Measurements from ENCODE around the gene VEGFA. TPM values are rescaled to one million over a fixed set of nuclear protein-coding genes. Genes with fewer than 3 reads are reported as not detected.

Gene VEGFA
- total RNA-seq, 1 experiment from 2014 or later, result 80.2 TPM

DNA sequence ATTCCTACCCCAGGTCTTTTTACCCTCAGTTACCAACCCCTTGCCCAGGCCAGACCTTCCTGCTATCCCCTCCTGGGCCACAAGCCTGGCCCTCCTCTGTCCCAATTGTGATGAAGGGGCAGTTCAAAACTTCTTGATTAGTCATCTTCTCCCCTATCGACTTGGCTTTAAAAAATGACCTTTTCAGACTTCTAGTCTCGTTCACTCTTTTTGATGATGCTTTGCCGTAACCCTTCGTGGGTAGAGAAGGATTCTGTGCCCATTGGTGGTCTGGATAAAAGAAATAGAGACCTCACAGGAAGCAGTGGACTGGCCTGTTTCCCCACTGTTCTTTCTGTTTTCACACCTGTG, 5.5 kb downstream of the VEGFA start:
- no peak overlapping the region for H3K4me3 ChIP-seq
- DNase-seq (ENCODE audit: low read depth in 1 of 2, low spot score in 2 of 2), result peak in 1 of 2 experiments; percentile 23
- H3K27ac ChIP-seq, result no peak overlapping the region
- H3K9me3 ChIP-seq (replicated peaks), result no peaks in the 10 kb centered on the region
- peaks cover 99% of the 10 kb centered on the region for H3K36me3 ChIP-seq
- H3K4me1 ChIP-seq (replicated peaks), result peaks cover 46% of the 10 kb centered on the region
- H3K27me3 ChIP-seq (replicated peaks), result no peaks in the 10 kb centered on the region; the same call in 1 of the 2 replicates

DNA sequence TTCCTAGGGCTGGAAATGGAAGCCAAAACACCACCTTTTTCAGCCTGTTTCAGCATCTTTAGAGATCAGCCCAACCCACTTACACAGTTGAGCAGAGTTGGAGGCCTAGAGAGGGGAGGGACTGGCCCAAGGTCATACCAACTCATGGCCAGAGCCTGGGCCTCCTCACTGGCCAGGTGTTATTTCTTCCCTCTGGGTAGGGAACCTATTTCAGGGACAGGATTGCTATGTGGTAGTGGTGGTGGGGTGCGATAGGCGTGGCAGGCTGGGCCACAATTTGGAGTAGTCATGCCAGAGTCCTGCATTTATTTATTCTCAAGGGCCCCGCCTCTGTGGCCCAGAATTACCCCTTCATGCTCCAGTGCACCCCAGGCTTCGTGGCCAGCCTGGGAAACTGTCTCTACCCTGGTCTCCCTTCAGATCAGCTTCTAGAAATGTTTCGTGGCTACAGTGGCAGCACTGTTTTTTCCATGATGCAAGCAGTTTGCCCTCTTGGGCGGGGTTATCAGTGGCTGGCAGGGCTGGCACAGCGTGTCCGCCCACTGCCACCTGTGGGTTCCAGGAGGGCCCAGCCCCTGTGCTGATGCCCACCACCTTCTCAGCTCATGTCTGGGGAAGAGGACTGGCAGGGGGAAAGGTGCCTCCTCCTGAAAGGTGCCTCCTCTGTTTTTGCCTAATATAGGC, 6.2 kb downstream of the VEGFA start:
- Histone ChIP-seq H3K9me3 (replicated peaks) (no peaks in the 10 kb centered on the region), H3K4me1 (replicated peaks) (peaks cover 43% of the 10 kb centered on the region), H3K27ac (no peak overlapping the region), H3K4me3 (no peak overlapping the region), H3K36me3 (peaks cover 99% of the 10 kb centered on the region), H3K27me3 (replicated peaks) (no peaks in the 10 kb centered on the region; the same call in 1 of the 2 replicates)
- DNase-seq (ENCODE audit: low read depth in 1 of 2, low spot score in 2 of 2), result no peak

DNA sequence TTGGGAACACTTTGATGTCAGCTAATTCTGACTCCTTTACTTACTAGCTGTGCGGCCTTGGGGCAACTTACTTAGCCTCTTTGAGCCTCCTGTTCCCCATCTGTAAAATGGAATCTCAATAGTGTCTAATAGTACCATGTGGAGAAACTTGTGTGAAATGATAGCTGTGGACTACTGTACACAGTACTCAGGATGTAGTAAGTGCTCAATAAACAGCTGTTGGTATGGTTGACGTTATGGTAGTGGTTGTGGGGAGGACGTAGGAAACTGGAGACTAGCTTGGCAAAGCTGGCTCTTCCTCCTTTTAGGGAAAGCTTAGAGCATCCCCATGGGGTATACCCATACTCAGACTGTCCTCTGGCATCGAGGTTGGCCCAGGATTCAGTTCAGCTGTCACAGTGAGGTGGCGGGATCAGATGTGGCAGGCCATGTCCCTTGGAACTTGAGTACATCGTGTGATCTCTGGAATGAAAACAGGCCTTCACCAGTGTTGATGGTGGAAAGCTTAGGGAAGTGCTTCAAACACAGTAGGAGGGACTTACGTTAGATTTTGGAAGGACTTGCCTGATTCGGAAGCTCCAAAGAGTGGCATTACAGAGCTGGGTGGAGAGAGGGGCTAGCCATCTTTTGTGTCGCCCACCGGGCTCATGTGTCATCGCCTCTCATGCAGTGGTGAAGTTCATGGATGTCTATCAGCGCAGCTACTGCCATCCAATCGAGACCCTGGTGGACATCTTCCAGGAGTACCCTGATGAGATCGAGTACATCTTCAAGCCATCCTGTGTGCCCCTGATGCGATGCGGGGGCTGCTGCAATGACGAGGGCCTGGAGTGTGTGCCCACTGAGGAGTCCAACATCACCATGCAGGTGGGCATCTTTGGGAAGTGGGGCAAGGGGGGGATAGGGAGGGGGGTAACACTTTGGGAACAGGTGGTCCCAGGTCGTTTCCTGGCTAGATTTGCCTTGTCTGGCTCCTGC, 7.1 kb downstream of the VEGFA start:
- Histone ChIP-seq H3K36me3 (peaks cover 99% of the 10 kb centered on the region), H3K4me3 (no peak overlapping the region), H3K4me1 (replicated peaks) (peaks cover 36% of the 10 kb centered on the region), H3K27ac (no peak overlapping the region), H3K27me3 (replicated peaks) (no peaks in the 10 kb centered on the region), H3K9me3 (replicated peaks) (no peaks in the 10 kb centered on the region)
- no peak for DNase-seq (ENCODE audit: low read depth in 1 of 2, low spot score in 2 of 2)

DNA sequence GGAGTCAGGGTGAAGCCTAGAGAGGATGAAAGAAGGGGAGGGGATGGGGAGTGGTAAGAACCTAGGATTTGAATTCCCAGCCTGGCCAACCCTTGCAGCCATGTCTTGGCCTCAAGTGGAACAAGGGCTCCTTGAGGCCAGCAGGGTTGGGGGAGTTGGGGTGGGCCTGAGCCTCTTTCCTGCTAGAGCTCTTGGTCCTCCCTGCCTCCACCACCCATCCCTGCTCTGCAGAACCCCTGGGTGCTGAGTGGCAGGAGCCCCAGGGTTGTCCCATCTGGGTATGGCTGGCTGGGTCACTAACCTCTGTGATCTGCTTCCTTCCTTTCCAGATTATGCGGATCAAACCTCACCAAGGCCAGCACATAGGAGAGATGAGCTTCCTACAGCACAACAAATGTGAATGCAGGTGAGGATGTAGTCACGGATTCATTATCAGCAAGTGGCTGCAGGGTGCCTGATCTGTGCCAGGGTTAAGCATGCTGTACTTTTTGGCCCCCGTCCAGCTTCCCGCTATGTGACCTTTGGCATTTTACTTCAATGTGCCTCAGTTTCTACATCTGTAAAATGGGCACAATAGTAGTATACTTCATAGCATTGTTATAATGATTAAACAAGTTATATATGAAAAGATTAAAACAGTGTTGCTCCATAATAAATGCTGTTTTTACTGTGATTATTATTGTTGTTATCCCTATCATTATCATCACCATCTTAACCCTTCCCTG, 8.3 kb downstream of the VEGFA start:
- H3K4me1 ChIP-seq (replicated peaks), result peaks cover 24% of the 10 kb centered on the region
- H3K36me3 ChIP-seq, result peaks cover 99% of the 10 kb centered on the region
- H3K9me3 ChIP-seq (replicated peaks), result no peaks in the 10 kb centered on the region

DNA sequence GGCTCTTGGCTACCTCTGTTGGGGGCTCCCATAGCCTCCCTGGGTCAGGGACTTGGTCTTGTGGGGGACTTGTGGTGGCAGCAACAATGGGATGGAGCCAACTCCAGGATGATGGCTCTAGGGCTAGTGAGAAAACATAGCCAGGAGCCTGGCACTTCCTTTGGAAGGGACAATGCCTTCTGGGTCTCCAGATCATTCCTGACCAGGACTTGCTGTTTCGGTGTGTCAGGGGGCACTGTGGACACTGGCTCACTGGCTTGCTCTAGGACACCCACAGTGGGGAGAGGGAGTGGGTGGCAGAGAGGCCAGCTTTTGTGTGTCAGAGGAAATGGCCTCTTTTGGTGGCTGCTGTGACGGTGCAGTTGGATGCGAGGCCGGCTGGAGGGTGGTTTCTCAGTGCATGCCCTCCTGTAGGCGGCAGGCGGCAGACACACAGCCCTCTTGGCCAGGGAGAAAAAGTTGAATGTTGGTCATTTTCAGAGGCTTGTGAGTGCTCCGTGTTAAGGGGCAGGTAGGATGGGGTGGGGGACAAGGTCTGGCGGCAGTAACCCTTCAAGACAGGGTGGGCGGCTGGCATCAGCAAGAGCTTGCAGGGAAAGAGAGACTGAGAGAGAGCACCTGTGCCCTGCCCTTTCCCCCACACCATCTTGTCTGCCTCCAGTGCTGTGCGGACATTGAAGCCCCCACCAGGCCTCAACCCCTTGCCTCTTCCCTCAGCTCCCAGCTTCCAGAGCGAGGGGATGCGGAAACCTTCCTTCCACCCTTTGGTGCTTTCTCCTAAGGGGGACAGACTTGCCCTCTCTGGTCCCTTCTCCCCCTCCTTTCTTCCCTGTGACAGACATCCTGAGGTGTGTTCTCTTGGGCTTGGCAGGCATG, 9.2 kb downstream of the VEGFA start:
- H3K27ac ChIP-seq, result no peak overlapping the region

More for the DNA sequence above, 8.3 kb downstream of the VEGFA start:
- H3K27ac ChIP-seq, result no peak overlapping the region
- no peak for DNase-seq (ENCODE audit: low read depth in 1 of 2, low spot score in 2 of 2)
- H3K4me3 ChIP-seq, result no peak overlapping the region
- H3K27me3 ChIP-seq (replicated peaks), result no peaks in the 10 kb centered on the region

DNA sequence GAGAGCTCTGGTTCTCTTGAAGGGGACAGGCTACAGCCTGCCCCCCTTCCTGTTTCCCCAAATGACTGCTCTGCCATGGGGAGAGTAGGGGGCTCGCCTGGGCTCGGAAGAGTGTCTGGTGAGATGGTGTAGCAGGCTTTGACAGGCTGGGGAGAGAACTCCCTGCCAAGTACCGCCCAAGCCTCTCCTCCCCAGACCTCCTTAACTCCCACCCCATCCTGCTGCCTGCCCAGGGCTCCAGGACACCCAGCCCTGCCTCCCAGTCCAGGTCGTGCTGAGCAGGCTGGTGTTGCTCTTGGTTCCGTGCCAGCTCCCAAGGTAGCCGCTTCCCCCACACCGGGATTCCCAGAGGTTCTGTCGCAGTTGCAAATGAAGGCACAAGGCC, 9.8 kb downstream of the VEGFA start:
- DNase-seq (ENCODE audit: low read depth in 1 of 2, low spot score in 2 of 2), result no peak
- Histone ChIP-seq H3K9me3 (replicated peaks) (no peaks in the 10 kb centered on the region), H3K27ac (no peak overlapping the region), H3K27me3 (replicated peaks) (no peaks in the 10 kb centered on the region), H3K4me1 (replicated peaks) (peaks cover 9% of the 10 kb centered on the region), H3K36me3 (peaks cover 96% of the 10 kb centered on the region), H3K4me3 (no peak overlapping the region)

More for the DNA sequence above, 9.2 kb downstream of the VEGFA start:
- H3K36me3 ChIP-seq, result peaks cover 99% of the 10 kb centered on the region
- H3K4me1 ChIP-seq (replicated peaks), result peaks cover 15% of the 10 kb centered on the region
- H3K27me3 ChIP-seq (replicated peaks), result no peaks in the 10 kb centered on the region
- no peak for DNase-seq (ENCODE audit: low read depth in 1 of 2, low spot score in 2 of 2)
- no peak overlapping the region for H3K4me3 ChIP-seq
- no peaks in the 10 kb centered on the region for H3K9me3 ChIP-seq (replicated peaks)

DNA sequence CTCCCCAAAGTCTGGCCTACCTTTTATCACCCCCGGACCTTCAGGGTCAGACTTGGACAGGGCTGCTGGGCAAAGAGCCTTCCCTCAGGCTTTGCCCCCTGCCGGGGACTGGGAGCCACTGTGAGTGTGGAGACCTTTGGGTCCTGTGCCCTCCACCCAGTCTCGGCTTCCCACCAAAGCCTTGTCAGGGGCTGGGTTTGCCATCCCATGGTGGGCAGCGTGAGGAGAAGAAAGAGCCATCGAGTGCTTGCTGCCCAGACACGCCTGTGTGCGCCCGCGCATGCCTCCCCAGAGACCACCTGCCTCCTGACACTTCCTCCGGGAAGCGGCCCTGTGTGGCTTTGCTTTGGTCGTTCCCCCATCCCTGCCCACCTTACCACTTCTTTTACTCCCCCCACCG, 10.3 kb downstream of the VEGFA start:
- no peak overlapping the region for H3K4me3 ChIP-seq
- peaks cover 96% of the 10 kb centered on the region for H3K36me3 ChIP-seq
- no peak for DNase-seq (ENCODE audit: low read depth in 1 of 2, low spot score in 2 of 2)
- no peak overlapping the region for H3K27ac ChIP-seq
- H3K27me3 ChIP-seq (replicated peaks), result no peaks in the 10 kb centered on the region
- peaks cover 4% of the 10 kb centered on the region for H3K4me1 ChIP-seq (replicated peaks)
- no peaks in the 10 kb centered on the region for H3K9me3 ChIP-seq (replicated peaks)

DNA sequence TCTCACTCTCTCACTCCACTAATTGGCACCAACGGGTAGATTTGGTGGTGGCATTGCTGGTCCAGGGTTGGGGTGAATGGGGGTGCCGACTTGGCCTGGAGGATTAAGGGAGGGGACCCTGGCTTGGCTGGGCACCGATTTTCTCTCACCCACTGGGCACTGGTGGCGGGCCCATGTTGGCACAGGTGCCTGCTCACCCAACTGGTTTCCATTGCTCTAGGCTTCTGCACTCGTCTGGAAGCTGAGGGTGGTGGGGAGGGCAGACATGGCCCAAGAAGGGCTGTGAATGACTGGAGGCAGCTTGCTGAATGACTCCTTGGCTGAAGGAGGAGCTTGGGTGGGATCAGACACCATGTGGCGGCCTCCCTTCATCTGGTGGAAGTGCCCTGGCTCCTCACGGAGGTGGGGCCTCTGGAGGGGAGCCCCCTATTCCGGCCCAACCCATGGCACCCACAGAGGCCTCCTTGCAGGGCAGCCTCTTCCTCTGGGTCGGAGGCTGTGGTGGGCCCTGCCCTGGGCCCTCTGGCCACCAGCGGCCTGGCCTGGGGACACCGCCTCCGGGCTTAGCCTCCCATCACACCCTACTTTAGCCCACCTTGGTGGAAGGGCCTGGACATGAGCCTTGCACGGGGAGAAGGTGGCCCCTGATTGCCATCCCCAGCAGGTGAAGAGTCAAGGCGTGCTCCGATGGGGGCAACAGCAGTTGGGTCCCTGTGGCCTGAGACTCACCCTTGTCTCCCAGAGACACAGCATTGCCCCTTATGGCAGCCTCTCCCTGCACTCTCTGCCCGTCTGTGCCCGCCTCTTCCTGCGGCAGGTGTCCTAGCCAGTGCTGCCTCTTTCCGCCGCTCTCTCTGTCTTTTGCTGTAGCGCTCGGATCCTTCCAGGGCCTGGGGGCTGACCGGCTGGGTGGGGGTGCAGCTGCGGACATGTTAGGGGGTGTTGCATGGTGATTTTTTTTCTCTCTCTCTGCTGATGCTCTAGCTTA, 11.2 kb downstream of the VEGFA start:
- Histone ChIP-seq H3K27ac (no peak overlapping the region), H3K4me3 (no peak overlapping the region), H3K27me3 (replicated peaks) (no peaks in the 10 kb centered on the region), H3K36me3 (peaks cover 91% of the 10 kb centered on the region), H3K4me1 (replicated peaks) (no peaks in the 10 kb centered on the region), H3K9me3 (replicated peaks) (no peaks in the 10 kb centered on the region)
- DNase-seq (ENCODE audit: low read depth in 1 of 2, low spot score in 2 of 2), result no peak

DNA sequence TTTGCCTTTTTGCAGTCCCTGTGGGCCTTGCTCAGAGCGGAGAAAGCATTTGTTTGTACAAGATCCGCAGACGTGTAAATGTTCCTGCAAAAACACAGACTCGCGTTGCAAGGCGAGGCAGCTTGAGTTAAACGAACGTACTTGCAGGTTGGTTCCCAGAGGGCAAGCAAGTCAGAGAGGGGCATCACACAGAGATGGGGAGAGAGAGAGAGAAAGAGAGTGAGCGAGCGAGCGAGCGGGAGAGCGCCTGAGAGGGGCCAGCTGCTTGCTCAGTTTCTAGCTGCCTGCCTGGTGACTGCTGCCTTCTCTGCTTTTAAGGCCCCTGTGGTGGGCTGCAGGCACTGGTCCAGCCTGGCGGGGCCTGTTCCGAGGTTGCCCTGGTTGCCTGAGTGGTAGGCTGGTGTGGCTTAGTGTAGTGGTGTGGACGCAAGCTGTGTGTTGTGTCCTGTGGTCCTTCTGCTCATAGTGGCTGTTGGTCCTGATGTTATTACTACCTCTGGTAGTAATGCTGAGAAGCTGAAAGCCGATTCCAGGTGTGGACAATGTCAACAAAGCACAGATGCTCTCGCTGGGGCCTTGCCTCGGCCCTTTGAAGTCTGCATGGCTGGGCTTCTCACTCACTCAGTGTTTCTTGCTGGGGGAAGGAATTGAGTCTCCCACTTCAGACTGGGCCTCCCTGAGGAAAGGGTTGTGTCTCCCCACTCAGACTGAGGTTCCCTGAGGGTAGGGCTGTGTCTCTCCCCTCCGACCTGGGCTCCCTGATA, 12.1 kb downstream of the VEGFA start:
- Histone ChIP-seq H3K9me3 (replicated peaks) (no peaks in the 10 kb centered on the region), H3K27me3 (replicated peaks) (no peaks in the 10 kb centered on the region), H3K4me3 (no peak overlapping the region), H3K4me1 (replicated peaks) (no peaks in the 10 kb centered on the region), H3K36me3 (peaks cover 82% of the 10 kb centered on the region), H3K27ac (no peak overlapping the region)
- DNase-seq (ENCODE audit: low read depth in 1 of 2, low spot score in 2 of 2), result no peak

DNA sequence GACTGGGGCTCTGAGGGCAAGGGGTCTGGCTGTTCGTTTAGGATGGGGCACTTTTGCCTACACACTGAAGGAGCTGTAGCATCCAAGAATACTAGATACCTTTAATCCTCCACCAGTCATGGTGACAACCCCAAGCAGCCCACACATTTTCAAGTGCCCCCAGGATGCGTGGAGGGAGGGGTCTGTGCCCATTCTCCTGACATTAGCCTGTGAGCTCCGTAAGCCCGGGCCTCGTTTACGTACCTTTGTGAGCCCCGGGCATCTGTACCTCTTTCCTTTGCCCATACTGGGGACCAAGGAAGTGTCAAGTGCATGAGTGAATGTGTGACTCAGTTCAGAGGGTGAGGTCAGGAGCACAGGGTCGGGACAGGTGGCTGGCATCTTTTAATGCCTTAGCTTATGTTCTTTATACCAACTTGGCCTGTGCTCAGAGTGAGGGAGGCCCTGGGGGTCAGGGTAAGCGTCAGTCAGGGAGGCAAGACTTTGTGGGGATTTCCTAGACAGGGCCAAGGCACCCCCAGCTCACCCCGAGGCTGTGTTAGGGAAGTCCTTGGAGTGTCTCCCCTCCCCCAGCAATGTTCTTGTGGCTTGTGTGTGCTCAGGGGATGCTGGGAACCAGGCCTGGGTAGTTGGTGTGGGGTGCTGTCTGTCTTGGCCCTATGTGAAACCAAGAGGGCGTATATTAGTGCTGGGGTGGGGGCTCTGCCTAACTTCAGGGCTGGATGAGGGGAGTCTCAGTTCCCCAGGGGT, 12.9 kb downstream of the VEGFA start:
- no peak for DNase-seq (ENCODE audit: low read depth in 1 of 2, low spot score in 2 of 2)
- Histone ChIP-seq H3K27ac (no peak overlapping the region), H3K36me3 (peaks cover 74% of the 10 kb centered on the region), H3K27me3 (replicated peaks) (no peaks in the 10 kb centered on the region), H3K4me1 (replicated peaks) (no peaks in the 10 kb centered on the region), H3K4me3 (no peak overlapping the region), H3K9me3 (replicated peaks) (no peaks in the 10 kb centered on the region)

Data from SJSA1 (cell line).